Endometrial microvascular endothelial cells (primary cell): ENCODE data around the gene REC8. TPM values are rescaled to one million over a fixed set of nuclear protein-coding genes. Genes with fewer than 3 reads are reported as not detected.

Experiments
- in situ Hi-C: cut with HindIII; loops from 2 replicates; pipeline ENCODE4 v1.10.0; 2017; ENCODE audit warnings: low sequenced_read_pairs, low pct_unique_long_range_greater_than_20kb; ENCODE audit errors: inconsistent ontology term
- total RNA-seq: library from RNA; depleted of rRNA; stranded (reverse); fragments of >200 nt; gene quantifications from one replicate; pipeline ENCODE4 v1.2.3, GENCODE V29; 2015; ENCODE audit errors: inconsistent ontology term

Gene REC8
- total RNA-seq, 1 donor from 2014 or later: 2.6 TPM

DNA sequence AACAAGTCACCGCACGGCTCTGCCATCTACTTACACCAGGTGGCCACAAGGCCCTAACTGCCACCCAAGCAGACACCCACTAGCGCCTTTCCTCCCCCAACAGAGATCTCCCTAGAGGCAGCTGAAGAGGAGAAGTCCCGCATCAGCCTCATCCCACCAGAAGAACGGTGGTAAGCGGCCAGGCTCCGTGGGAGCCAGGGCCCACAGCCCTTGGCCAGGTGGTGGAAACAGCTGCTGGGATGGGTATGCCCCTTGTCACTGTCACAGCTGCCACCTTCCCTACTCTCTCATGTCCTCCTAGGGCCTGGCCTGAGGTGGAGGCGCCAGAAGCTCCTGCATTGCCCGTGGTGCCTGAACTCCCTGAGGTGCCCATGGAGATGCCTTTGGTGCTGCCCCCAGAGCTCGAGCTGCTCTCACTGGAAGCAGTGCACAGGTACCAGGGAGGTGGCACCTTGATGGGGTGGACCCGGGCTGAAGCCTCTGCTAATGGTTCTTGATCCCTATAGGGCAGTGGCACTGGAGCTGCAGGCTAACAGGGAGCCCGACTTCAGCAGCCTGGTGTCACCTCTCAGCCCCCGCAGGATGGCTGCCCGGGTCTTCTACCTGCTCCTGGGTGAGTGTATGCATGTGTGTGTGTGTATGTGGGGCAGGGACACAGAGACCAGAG is 7.5 kb downstream of the REC8 start:
- in situ Hi-C loops: no loop called here

DNA sequence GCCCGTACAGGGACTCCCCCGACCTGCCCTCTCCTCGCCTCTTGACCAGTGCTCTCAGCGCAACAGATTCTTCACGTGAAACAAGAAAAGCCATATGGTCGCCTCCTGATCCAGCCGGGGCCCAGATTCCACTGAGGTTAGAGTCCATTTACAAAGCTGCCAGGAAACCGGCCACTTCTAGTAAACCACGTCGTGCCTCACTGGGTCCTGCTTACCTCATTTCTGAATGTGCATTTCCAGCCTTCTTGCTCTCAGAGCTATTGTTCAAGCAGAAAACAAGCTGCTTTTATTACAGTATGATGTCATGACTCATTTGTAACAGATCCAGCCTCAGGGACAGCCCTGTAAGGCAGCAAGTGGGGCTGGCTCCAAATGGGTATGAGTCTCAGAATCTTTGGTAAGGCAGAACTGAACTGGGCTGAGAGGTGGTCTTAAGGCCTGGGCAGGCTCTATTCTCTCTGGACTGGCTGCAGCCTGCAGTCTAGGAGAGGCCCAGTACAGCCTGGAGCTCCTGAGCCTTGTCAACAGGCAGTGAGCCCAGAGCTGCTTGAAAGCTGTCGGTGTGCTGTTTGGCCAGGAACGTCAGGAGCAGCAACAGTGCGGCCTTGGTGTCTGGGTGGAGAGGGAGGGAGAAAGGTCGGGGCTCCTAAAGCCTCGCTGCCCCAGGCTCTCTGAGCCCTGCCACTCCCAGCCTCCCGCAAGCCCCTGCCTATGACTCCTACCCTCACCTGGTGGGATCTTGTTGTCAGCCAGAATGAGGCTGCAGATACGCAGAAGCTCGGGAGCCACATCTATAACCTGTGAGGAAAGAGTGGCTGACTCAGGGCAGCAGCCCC is 8.3 kb downstream of the REC8 start:
- in situ Hi-C loops: no loop called here

DNA sequence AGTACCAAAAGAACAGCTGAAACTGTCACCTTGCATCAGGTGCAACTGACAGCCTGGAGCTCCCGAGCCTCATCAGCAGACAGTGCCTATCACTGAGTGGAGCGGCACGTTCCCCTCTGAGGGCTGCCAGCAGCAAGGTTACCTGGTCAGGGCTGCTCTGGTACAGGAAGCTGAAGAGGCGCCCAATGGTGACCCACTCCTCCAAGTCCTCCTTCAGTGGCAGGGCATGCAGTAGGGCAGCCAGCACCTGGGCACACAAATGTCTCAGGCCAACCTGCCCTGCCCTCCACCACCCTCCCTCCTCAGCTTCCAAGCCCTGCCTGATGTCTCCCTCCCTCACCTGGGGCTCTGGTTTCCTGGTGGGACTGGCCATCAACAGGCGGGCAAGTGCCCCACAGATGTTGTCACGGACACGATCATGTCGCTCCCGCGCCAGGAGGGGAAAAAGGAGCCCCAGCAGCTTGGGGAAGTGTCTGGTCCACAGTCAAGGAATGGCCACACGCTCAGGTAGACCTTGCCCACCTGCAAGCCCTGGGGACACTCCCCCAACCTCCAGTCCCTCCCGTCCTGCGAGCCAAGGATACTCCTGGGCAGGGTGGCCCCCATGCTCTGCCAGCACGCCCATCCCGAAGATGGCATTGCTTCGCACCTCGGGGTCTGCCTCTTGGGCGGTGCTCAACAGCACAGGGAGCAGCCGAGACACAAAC is 9.6 kb downstream of the REC8 start:
- in situ Hi-C loops: no loop called here

DNA sequence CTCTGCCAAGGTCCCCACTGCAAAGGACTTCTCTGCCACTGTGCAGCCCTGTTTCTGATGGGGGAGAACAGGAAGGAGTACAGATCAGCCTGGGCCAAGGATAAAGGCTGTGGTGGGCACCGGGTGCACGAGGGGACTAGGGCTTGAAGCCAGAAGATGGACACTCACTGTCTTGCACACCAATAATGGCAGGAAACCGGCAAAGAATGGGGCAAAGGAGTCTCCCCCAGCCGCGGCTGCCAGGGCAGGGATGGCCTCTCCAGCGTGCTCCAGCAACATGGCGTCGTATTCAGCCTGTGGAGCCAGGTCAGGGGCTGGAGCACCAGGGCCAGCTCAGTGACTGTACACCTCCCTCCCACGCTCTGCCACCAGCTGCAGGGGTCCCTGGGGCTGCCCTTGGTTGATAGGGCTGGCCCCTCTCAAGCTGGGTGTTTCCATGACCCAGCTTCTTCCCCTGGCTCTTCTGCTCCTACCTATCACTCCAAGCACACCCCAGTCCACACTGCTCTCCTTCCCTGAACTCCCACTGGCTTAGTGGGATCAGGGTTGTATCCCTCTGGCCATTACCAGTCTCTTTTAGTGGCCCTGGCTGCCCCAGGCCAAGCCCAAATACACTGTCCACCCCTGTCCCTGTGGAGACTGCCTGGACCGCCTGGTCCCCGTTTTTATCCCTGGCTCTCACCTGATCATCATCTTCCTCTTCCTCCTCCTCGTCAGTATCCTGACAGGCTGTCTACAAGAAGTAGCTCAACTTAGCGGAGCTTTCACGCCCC is 10.4 kb downstream of the REC8 start:
- in situ Hi-C loops: no loop called here

DNA sequence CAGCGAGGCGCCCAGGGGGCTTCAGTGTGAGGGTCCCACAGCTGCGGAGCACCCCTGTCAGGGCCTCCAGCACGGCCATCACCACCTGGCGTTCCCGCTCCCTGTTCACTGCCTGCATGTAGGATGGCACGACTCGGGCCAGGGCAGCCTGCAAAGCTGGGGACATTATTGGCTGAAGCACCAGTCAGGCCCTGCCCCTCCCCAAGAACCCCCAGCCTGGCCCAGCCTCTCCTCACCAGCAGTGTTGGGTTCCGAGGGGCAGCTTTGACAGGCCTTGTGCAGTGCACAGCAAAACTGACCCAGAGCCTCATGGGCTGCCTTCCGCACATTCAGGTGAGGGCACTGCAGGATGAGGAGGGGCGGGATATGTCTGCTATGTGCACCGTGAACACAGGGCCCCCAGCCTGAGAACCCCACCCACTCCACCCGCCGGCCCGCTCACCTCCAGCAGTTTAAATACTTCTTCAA is 11.2 kb downstream of the REC8 start:
- in situ Hi-C loops: no loop called here

DNA sequence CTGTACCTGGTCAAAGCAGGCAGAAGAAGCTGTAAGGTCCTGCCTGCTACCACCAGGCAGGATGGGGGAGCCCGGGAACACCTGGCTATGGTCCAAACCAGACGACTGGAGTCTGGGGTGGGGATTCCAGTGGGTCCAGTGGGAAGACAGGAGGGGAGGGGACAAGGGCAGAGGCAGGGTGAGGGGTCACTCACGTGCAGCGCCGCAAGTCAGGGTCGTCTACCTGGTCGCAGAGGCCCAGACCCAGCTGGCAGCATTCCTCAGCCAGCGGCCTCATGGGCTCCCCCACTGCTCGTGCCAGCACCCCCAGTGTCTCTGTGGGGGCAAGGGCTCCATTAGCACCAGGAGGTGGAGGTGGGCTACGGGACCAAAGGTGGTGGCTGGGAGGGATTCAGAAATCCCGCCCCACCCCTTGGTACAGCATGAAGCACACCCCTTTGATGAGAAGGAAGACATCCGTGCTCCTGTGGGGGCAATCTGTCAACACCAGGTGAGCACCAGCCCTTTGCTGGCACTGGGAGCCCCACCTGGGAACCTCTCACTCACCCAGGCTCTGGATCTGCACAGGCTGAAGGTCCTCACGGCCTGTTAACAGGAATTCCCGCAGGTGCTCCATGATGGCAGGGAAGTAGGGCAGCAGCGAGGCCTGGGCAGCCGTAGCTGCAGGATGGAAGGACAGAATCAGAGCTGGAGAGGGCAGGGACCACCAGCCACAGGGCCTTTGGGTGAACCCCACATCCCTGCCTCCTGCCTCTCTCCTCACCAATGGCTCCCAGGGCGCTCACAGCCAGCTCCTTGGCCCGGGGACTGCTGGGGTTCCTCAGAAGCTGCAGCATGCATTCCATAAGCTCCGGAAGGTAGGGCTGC is 12.5 kb downstream of the REC8 start:
- in situ Hi-C loops: no loop called here

DNA sequence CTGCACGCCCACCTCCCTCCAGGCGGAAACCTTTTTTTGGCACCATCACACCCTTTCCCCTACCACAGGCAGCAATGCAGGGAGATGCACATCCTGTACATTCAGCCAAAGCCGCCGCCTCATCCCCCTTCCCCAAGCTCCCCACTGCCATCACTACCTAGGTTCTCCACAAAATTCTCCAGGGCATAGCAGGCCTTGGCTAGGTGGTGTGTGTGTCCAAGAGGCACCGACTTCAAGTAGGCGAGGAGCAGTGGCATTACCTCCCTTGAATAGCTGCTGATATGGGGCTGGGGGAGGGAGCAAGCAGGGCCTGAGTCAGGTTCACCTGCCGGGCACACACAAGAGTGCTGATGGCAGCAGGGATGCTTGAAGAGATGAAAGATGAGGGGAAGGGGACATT is 13.1 kb downstream of the REC8 start:
- in situ Hi-C loops: no loop called here

DNA sequence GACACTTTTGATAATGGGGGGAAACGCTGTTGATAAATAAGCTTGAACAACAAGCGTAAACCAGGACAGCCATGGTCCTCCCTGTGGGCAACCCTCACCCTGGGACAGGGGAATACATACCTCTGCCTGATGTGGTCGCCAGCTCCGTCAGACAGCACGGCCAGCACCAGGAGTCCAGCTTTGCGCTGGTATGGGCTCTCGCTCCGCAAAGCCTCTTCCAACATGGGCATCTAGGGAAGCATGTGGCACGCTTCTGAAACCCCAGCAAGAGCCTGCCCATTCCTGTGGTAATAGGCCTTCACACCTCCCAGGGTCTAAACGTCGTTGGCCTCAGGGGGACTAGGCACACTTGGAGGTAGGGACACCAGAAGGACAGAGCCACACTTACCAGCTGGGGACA is 13.9 kb downstream of the REC8 start:
- in situ Hi-C loops: no loop called here

DNA sequence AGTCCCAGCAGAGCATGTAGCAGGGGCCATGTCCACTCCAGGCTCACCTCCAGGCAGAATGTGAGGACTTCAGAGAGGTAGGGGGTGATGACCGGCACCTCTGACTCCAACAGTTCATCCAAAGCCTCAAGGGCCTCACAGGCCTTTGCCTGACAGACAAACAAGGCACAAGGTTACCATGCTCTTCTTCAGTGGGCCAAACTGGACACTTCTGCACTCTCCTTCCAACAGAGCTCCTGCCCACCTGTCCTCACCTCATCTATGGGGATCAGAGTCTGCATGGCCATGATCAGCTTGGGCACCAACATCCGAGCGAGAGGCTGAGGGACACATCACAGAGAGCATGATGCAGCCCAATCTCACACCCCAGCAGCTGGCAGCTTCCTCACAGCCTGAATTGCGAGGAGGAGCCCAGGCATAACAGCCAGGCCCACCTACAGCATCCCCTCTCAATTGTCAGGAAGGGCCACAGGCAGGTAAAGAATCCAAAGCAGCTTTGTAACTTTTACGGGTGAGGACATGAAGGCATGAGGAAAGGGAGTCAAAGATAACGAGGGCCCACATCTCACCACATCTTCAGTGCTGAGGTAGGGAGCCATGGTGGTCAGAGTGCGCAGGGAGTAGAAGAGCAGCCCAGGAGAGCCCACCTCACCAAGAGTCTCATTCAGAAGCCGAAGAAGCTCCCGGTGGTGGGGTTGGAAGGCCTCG is 15.1 kb downstream of the REC8 start:
- in situ Hi-C loops: no loop called here

DNA sequence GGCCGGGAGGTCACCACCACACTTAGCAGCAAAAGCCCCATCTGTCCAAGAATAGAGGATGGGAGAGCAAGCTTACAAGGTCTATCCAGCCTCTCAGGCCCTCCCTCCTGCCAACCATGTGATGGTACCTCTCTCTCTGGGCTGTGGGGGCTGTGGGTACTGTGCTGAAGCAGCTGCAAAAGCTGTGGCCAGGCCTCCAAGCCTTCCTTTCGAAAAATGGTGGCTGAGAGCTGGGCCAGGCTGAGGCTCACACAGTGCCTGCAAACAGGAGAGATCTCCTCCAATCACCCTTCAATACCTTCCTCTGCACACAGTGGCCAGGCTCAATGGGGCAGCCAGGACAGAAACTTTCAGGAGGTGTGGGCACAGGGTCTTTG is 15.6 kb downstream of the REC8 start:
- in situ Hi-C loops: no loop called here

DNA sequence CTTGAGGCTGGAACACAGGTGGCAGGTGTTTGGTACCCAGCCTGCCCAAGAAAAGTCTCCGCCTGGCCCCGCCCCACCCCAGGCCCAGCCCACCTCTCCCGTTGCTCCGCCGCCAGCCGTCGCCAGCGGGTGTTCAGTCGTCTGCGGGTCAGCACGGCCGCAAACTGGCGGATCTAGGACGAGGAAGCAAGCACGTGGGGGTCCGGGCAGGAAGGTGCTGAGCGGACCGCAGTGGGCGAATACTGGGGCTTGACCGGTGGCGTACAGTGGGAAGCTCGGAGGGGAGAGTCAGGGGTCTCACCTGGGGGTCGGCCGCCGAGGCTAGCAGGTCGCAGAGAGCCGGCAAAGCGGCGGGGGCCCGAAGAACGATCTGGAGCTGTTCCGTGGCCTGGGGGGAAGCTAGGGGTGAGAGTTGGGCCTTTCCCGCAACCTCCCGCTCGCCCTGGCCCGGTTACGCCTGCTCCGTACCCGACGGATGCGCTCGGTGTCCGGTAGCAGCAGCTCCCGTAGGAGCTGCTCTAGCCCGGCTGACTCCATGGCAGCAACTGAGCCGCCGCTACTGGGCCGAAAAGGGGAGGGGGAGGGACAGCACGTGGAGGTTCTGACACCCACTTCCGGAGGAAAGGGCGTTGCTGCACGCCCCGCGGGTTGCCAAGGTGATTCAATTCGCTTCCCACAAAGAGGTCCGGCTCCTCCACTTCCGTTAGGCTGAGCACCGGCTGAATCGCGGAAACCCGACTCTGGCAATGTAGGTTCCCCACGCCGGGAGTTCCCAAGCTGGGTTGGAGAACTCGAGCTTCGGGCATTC is 16.6 kb downstream of the REC8 start, which contains the start of gene IPO4:
IPO4 (minus strand) TSS at position 566 of the 808 bp plus-strand sequence; CDS start at position 537, 29 bp downstream.
- in situ Hi-C loops: no loop called here

DNA sequence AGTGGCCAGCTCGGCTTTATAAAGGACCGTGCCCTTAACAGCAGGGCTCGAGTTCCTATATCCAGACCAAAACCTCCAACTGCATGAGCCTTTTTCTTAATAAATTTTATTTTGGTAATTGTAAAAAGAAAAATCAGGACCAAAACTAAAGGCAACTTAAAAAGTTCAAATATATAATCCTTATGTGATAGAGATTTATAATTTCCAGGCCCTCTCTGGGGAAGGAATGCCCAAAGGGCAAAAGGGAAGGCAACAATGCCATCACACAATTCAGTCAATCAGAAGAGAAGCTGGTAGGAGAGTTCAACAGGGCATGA is 17.1 kb downstream of the REC8 start:
- in situ Hi-C loops: no loop called here

DNA sequence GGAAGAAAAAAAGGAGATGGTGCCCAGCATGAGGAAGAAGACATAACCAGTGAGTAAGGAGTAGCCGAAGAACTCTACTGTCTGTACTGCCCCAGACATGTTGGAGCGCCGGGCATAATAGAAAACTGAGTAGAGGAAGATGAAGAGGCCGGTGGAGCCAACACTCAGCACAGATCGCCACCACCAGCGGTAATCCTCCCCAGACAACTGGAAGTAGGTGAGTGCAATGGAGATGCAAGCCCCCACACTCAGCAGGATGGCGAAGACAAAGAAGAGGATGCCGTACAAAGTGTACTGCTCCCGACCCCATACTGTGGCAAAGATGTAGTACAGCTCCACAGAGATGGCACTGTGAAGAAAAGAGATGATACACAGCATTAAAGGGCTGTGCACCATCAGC is 17.6 kb downstream of the REC8 start:
- in situ Hi-C loops: no loop called here

DNA sequence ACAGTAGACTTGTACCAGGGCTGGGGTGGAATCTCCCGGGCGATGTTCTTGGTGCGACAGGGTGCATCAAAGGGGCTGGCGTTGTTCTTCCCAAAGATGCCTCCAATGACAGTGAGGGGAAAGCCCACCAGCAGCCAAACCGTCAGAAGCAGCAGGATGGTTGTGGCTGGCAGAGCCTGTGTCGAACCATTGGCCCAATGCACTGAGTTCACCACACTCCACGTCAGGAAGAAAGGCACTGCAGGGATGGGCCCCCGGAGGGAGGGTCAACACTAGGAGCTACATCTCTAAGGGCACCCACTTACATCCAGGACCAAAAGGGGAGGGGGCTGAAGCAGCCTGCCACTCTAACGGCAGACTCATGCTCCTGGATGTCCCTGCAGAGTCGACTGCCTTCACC is 18.5 kb downstream of the REC8 start:
- in situ Hi-C loops: no loop called here

DNA sequence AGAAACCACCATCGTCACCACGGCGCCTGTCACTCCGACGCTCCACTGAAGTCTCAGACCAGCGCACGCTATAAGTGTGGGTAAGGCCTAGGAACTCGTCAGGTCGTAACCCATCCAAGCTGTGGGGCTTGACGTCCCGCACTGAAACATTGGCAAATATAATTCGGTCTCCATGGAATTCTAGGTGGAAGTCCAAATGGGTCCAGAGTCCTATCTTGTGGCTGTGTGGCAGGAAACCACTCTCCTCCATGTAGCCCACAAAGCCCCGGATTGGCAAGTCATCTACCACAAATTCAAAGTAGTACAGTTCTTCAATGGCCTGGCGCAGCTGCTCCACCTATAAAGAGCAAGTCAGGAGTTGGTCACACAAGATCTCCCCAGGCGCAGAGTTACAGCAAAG is 21.1 kb downstream of the REC8 start:
- in situ Hi-C loops: no loop called here

DNA sequence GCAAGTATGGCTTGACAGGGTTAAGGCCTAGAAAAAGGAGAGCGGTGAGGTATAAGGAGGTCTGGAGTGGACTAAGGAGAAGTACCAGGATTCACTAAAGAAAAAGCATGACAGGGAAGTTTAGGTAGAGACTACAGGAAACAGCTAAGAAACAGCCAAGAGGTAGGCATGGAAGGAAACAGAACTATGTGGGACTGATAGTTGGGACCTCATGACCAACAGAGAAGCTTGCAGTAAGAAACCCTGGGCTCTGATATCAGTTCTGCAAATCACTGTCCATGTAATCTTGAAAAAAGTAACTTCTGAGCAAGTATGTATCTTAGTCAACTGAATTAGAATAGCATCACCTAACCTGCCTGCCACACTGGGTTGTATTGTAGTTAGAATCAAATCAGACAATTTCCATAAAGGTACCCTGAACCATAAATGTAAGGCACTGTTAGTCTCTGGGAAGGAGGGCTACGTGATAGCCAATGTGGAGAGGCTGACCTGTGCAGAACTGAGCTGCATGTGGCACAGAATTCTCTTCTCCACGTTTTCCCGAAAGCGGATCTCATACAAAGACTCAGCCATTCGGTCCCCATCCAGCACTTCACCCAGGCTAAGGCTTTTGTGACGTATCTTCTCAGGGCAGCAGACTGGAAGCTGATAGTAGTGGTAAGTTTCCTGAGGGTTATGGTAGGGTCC is 22.4 kb downstream of the REC8 start:
- in situ Hi-C loops: no loop called here

DNA sequence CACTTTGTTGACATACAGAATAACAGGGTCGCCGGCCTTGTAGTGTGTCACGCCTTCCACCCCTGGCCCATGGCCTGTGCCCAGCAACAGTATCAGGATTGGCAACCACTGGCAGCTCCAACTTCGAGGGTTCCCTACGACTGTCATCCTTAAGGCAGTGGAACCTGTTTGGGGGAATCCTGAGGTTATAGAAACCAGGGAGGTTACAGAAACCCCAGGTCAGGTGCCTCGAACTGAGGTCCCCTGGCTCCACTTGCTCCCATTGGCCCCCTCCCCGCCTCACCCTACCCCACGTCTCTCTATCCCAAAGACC is 22.9 kb downstream of the REC8 start:
- in situ Hi-C loops: no loop called here
